Measurements from ENCODE around the gene GMEB2.

- TF ChIP-seq CTCF (IDR thresholded peaks at IDR 0.05; ENCODE audit: low read depth, low read length) = no peak
- no peak for TF ChIP-seq POLR2A (IDR thresholded peaks at IDR 0.05; ENCODE audit: extremely low read depth, insufficient read length)
Observed at GRCh38 chr20:63662813-63663189, 35.9 kb upstream of the GMEB2 start.
